ENCODE results near the gene WWOX. TPM values are rescaled to one million over a fixed set of nuclear protein-coding genes. Genes with fewer than 3 reads are reported as not detected.

Gene WWOX
- total RNA-seq, 2 experiments from 2014 or later = 19.9 to 29.4 TPM

- CTCF ChIA-PET = interaction anchor here (0.6 to 0.8 kb wide), 2 partner anchors 9 to 13 kb away, joined by 3 to 4 read pairs; no protein-coding TSS in a partner anchor
Measured at GRCh38 chr16:78428193-78428592, 328.7 kb downstream of the WWOX start.

GRCh38 chr16:78430281-78430680, 330.8 kb downstream of the WWOX start:
- Mint-ChIP-seq H3K27me3 (no peaks in the 10 kb centered on the region), H3K4me1 (no peaks in the 10 kb centered on the region), H3K4me3 (no peak overlapping the region), H3K27ac (no peak overlapping the region), H3K36me3 (ENCODE audit: low read depth) (peaks cover 28% of the 10 kb centered on the region), H3K9me3 (ENCODE audit: low read depth) (no peaks in the 10 kb centered on the region)
- intact Hi-C loops (cut with DNase I, micrococcal nuclease) = no loop called here
- ATAC-seq = no peak
- ChIA-PET CTCF (no interaction called here), POLR2A (no interaction called here)
- no peak for DNase-seq

More at GRCh38 chr16:78428193-78428592, 328.7 kb downstream of the WWOX start:
- intact Hi-C loops (cut with DNase I, micrococcal nuclease) = no loop called here
- Mint-ChIP-seq H3K9me3 (ENCODE audit: low read depth) (no peaks in the 10 kb centered on the region), H3K27ac (no peak overlapping the region), H3K4me3 (no peak overlapping the region), H3K27me3 (no peaks in the 10 kb centered on the region), H3K36me3 (ENCODE audit: low read depth) (peaks cover 25% of the 10 kb centered on the region), H3K4me1 (no peaks in the 10 kb centered on the region)
- no peak for ATAC-seq
- no peak for DNase-seq
- POLR2A ChIA-PET = no interaction called here

GRCh38 chr16:78431004-78431670, 331.7 kb downstream of the WWOX start:
- intact Hi-C loops (cut with DNase I, micrococcal nuclease) = no loop called here
- Mint-ChIP-seq H3K4me3 (no peak overlapping the region), H3K4me1 (no peaks in the 10 kb centered on the region), H3K9me3 (ENCODE audit: low read depth) (no peaks in the 10 kb centered on the region), H3K27ac (no peak overlapping the region), H3K36me3 (ENCODE audit: low read depth) (peaks cover 24% of the 10 kb centered on the region), H3K27me3 (no peaks in the 10 kb centered on the region)
- POLR2A ChIA-PET = no interaction called here
- no peak for ATAC-seq
- no peak for DNase-seq
- CTCF ChIA-PET = no interaction called here

GRCh38 chr16:78431701-78432100, 332.2 kb downstream of the WWOX start:
- Mint-ChIP-seq H3K27ac (no peak overlapping the region), H3K27me3 (no peaks in the 10 kb centered on the region), H3K36me3 (ENCODE audit: low read depth) (peaks cover 24% of the 10 kb centered on the region), H3K4me1 (no peaks in the 10 kb centered on the region), H3K9me3 (ENCODE audit: low read depth) (no peaks in the 10 kb centered on the region), H3K4me3 (no peak overlapping the region)
- no peak for DNase-seq
- intact Hi-C loops (cut with DNase I, micrococcal nuclease) = no loop called here
- POLR2A ChIA-PET = no interaction called here
- ATAC-seq = no peak
- CTCF ChIA-PET = no interaction called here

- ChIA-PET CTCF (no interaction called here), POLR2A (no interaction called here)
- Mint-ChIP-seq H3K4me1 (no peaks in the 10 kb centered on the region), H3K4me3 (no peak overlapping the region), H3K36me3 (ENCODE audit: low read depth) (peaks cover 21% of the 10 kb centered on the region), H3K9me3 (ENCODE audit: low read depth) (no peaks in the 10 kb centered on the region), H3K27ac (no peak overlapping the region), H3K27me3 (no peaks in the 10 kb centered on the region)
- ATAC-seq (no peak), DNase-seq (no peak)
- intact Hi-C loops (cut with DNase I, micrococcal nuclease) = no loop called here
Measured at GRCh38 chr16:78432451-78432850, 333.0 kb downstream of the WWOX start.

GRCh38 chr16:78433116-78433515, 333.7 kb downstream of the WWOX start:
- H3K27me3 Mint-ChIP-seq = no peaks in the 10 kb centered on the region
- ChIA-PET CTCF (no interaction called here), POLR2A (no interaction called here)
- H3K4me1 Mint-ChIP-seq = no peaks in the 10 kb centered on the region
- intact Hi-C loops (cut with DNase I, micrococcal nuclease) = no loop called here
- no peak for ATAC-seq
- H3K27ac Mint-ChIP-seq = no peak overlapping the region
- H3K36me3 Mint-ChIP-seq (ENCODE audit: low read depth) = peaks cover 21% of the 10 kb centered on the region
- DNase-seq = no peak
- no peak overlapping the region for H3K4me3 Mint-ChIP-seq
- H3K9me3 Mint-ChIP-seq (ENCODE audit: low read depth) = no peaks in the 10 kb centered on the region

GRCh38 chr16:78434401-78434800, 334.9 kb downstream of the WWOX start:
- H3K27ac Mint-ChIP-seq = no peak overlapping the region
- no peak for DNase-seq
- no peak for ATAC-seq
- H3K36me3 Mint-ChIP-seq (ENCODE audit: low read depth) = peaks cover 21% of the 10 kb centered on the region
- POLR2A ChIA-PET = no interaction called here
- no peak overlapping the region for H3K4me3 Mint-ChIP-seq
- no peaks in the 10 kb centered on the region for H3K4me1 Mint-ChIP-seq
- CTCF ChIA-PET = no interaction called here
- no peaks in the 10 kb centered on the region for H3K9me3 Mint-ChIP-seq (ENCODE audit: low read depth)
- intact Hi-C loops (cut with DNase I, micrococcal nuclease) = no loop called here
- H3K27me3 Mint-ChIP-seq = no peaks in the 10 kb centered on the region

- Mint-ChIP-seq H3K27ac (no peak overlapping the region), H3K4me1 (no peaks in the 10 kb centered on the region), H3K9me3 (ENCODE audit: low read depth) (no peaks in the 10 kb centered on the region), H3K36me3 (ENCODE audit: low read depth) (peaks cover 17% of the 10 kb centered on the region), H3K4me3 (no peak overlapping the region), H3K27me3 (no peaks in the 10 kb centered on the region)
- ATAC-seq (no peak), DNase-seq (no peak)
- ChIA-PET CTCF (no interaction called here), POLR2A (no interaction called here)
- intact Hi-C loops (cut with DNase I, micrococcal nuclease) = no loop called here
Measured at GRCh38 chr16:78435260-78435659, 335.8 kb downstream of the WWOX start.

GRCh38 chr16:78436023-78436422, 336.6 kb downstream of the WWOX start:
- H3K27me3 Mint-ChIP-seq = no peaks in the 10 kb centered on the region
- H3K27ac Mint-ChIP-seq = no peak overlapping the region
- H3K4me3 Mint-ChIP-seq = no peak overlapping the region
- POLR2A ChIA-PET = no interaction called here
- H3K36me3 Mint-ChIP-seq (ENCODE audit: low read depth) = peaks cover 17% of the 10 kb centered on the region
- no peaks in the 10 kb centered on the region for H3K4me1 Mint-ChIP-seq
- no peak for DNase-seq
- intact Hi-C loops (cut with DNase I, micrococcal nuclease) = no loop called here
- H3K9me3 Mint-ChIP-seq (ENCODE audit: low read depth) = no peaks in the 10 kb centered on the region
- CTCF ChIA-PET = interaction anchor here (1.0 to 1.7 kb wide), 3 partner anchors 17 to 86 kb away, joined by 3 to 4 read pairs (median 3); no protein-coding TSS in a partner anchor
- no peak for ATAC-seq

- H3K36me3 Mint-ChIP-seq (ENCODE audit: low read depth) = peaks cover 17% of the 10 kb centered on the region
- POLR2A ChIA-PET = no interaction called here
- intact Hi-C loops (cut with DNase I, micrococcal nuclease) = no loop called here
- no peak for DNase-seq
- H3K27me3 Mint-ChIP-seq = no peaks in the 10 kb centered on the region
- H3K9me3 Mint-ChIP-seq (ENCODE audit: low read depth) = no peaks in the 10 kb centered on the region
- no peak overlapping the region for H3K4me3 Mint-ChIP-seq
- CTCF ChIA-PET = interaction anchor here (0.6 to 1.7 kb wide), 7 partner anchors 17 to 362 kb away, joined by 3 to 4 read pairs (median 3); no protein-coding TSS in a partner anchor
- no peaks in the 10 kb centered on the region for H3K4me1 Mint-ChIP-seq
- ATAC-seq = no peak
- H3K27ac Mint-ChIP-seq = no peak overlapping the region
Measured at GRCh38 chr16:78436846-78437245, 337.4 kb downstream of the WWOX start.

- peak; percentile 52 for DNase-seq
- ATAC-seq = no peak
- CTCF ChIA-PET = interaction anchor here (0.6 to 1.7 kb wide), 6 partner anchors 16 to 434 kb away, joined by 3 to 4 read pairs (median 4); no protein-coding TSS in a partner anchor
- Mint-ChIP-seq H3K27ac (no peak overlapping the region), H3K36me3 (ENCODE audit: low read depth) (peaks cover 15% of the 10 kb centered on the region), H3K4me3 (no peak overlapping the region), H3K9me3 (ENCODE audit: low read depth) (no peaks in the 10 kb centered on the region), H3K27me3 (no peaks in the 10 kb centered on the region), H3K4me1 (no peaks in the 10 kb centered on the region)
- POLR2A ChIA-PET = no interaction called here
- intact Hi-C loops (cut with DNase I, micrococcal nuclease) = no loop called here
Measured at GRCh38 chr16:78437352-78437968, 338.0 kb downstream of the WWOX start.

GRCh38 chr16:78438219-78438618, 338.8 kb downstream of the WWOX start:
- Mint-ChIP-seq H3K27ac (no peak overlapping the region), H3K4me3 (no peak overlapping the region), H3K36me3 (ENCODE audit: low read depth) (peaks cover 8% of the 10 kb centered on the region), H3K4me1 (no peaks in the 10 kb centered on the region), H3K9me3 (ENCODE audit: low read depth) (no peaks in the 10 kb centered on the region), H3K27me3 (no peaks in the 10 kb centered on the region)
- no peak for DNase-seq
- CTCF ChIA-PET = interaction anchor here (0.6 to 1.0 kb wide), 5 partner anchors 10 to 435 kb away, joined by 3 to 4 read pairs (median 3); no protein-coding TSS in a partner anchor
- intact Hi-C loops (cut with DNase I, micrococcal nuclease) = no loop called here
- POLR2A ChIA-PET = no interaction called here
- no peak for ATAC-seq
